Measurements from ENCODE around the gene CLDND1.

Gene CLDND1

DNA sequence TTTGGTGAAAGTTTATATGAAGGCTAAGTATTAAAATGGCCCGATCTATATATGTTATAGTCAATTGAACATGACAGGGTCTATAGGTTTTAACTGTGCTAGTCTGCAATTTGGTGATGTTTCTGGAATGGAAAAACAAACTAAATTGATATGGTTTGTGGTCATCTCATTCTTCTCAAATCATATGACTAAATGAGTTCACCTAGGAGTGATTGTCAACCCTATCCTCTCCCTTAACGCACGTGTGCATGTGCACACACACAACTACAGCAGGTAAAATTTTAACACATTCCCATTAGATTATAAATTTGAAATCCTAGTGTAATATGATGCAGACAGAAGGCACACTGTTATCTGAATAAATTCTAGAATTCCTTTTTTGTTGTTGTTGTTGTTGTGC lies 9.0 kb downstream of the CLDND1 start:
- no peak for DNase-seq (ENCODE audit: low read depth)

DNA sequence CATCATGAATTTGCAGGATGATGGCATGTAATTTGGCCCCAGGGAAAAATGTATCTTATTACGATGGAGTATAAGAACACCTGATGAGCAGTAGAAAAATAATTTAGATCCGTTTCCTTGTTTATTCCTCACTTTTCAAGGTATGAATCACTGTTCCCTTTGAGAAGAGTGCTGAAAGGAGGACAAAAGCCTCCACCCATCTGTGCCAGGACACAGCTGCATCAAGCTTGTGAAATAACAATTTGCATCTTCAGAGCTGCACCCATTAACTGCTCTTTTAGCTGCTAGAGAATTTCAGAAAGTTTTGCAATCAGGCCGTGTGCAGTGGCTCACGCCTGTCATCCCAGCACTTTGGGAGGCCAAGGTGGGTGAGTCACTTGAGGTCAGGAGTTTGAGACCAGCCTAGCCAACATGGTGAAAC lies 9.6 kb downstream of the CLDND1 start:
- no peak for DNase-seq (ENCODE audit: low read depth)

GRCh38 chr3:98512576-98512975 lies 10.1 kb downstream of the CLDND1 start:
- no peak for DNase-seq (ENCODE audit: low read depth)

GRCh38 chr3:98508582-98508981 lies 14.1 kb downstream of the CLDND1 start:
- DNase-seq (ENCODE audit: low read depth) = no peak

GRCh38 chr3:98504539-98504938 lies 18.2 kb downstream of the CLDND1 start:
- DNase-seq (ENCODE audit: low read depth) = no peak

DNA sequence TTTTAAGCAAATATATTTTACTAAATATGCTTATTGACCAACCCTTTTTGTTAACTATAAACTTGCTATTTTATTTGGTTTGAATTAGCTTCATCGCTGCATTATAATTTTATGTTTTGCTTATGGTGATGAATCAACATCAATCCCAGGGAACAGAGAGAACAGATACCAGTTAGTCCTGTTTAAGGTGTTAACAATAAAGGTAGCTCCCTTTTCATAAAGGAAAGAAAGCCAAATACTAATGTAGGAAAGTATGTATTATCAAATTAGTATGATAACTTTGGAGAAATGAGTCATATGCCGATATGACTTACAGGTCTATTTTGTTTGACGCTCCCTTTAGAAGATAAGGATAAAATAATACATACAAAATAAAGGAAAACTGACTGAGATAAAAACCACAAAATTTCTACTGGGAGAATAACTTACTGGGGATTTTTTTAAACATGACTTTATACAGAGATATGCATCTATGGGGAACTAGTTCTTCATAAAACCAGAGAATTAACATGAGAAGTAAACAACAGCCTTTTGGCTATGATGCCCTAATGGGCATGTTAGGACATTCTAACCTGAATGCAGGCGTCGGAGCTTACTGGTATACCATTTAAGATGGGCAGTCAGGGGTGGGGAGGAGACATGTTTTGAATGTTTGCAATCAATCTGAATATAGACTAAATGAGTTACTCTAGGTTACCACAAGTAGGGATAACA lies 20.7 kb downstream of the CLDND1 start:
- DNase-seq (ENCODE audit: low read depth) = no peak

DNA sequence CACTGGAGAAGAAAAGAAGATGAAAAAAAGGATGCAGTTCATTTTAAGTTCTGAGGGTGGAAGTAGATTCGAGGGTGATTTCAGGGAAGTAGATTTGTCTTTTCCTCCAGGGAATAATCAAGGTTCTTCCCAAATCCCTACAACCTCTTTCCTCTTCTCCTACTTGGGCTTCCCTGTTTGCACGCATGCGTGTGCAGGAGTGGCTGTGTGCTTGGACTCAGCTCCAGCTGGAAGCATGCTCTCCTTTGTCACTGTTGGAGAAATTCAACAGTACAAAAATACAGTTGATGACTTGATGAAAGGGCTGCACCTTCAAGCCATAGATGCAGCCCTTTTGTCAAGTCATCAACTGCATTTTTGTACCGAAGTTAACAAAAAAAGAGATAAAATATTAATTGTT lies 21.4 kb downstream of the CLDND1 start:
- no peak for DNase-seq (ENCODE audit: low read depth)

GRCh38 chr3:98500019-98500418 lies 22.7 kb downstream of the CLDND1 start:
- no peak for DNase-seq (ENCODE audit: low read depth)

GRCh38 chr3:98497381-98497780 lies 25.3 kb downstream of the CLDND1 start, which contains the start of gene OR5K2:
Gene OR5K2 (plus strand): TSS chr3:98497681. CDS start chr3:98497681, 0 bp downstream.
- DNase-seq (ENCODE audit: low read depth) = no peak

DNA sequence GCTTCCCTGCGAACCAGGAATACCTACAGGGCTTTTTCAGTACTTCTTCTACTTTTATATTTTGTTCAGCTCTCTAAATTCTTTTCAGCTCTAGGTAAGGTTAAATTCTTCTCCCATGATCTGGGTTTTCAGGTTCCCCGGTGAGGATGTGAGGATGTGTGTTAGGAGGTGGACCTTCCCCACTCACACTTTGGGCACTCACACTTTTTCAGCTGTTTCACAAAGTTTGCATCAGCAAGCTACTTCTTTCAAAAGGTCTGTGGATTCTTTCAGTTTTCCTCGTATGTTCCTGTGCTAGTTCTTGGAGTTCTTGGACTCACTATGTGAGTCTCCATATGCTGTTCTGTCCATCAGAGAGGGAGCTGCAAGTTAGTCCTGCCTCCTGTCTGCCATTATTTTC lies 39.1 kb downstream of the CLDND1 start:
- no peak for DNase-seq (ENCODE audit: low read depth)

DNA sequence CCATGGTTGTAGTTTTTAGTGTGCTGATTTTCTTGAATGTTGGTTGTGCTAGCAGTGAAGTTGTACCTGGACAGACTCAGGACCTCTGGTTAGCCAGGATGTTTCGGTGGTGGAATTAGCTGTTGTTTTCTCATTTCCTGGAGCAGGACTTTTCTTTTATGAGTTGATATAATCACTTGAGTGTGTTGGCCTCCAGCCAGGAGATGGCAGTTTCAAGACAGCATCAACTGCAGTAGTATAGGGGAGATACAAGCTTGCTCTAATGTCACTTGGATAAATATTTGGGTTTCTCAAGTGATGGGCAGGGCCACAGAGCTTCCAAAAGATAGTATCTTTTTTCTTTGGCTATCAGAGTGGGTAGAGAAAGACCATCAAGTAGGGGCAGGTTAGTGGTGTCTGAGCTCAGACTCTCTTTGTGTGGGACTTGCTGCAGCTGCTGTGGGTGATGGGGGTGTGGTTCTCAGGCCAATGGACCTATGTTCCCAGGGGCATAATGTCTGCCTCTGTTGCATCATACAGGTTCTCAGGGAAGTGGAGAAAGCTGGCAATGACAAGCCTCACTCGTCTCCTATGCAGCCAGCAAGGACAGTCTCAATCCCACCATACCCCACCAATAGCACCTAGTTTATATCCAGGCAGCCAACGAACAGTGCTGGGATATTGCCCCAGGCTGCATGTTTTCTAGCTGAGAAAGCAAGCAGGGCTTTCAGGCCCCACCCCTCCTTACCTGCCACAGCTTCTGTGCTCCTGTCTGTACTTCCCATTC lies 39.8 kb downstream of the CLDND1 start:
- DNase-seq (ENCODE audit: low read depth) = no peak
